Islet of Langerhans (tissue), 1 donor: ENCODE results near the gene SIAH1.
"Not testable (repeated sequence)": the region's sequence is repeated elsewhere in the genome, so short reads cannot be mapped to it uniquely, and the experiment has no call there.

Experiments
- FAIRE-seq: peaks from one replicate; lab custom pipeline; 2011; peaks lifted over from hg19 to GRCh38; lab: Jason Lieb, UNC

SIAH1 gene, protein sequence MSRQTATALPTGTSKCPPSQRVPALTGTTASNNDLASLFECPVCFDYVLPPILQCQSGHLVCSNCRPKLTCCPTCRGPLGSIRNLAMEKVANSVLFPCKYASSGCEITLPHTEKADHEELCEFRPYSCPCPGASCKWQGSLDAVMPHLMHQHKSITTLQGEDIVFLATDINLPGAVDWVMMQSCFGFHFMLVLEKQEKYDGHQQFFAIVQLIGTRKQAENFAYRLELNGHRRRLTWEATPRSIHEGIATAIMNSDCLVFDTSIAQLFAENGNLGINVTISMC

DNA sequence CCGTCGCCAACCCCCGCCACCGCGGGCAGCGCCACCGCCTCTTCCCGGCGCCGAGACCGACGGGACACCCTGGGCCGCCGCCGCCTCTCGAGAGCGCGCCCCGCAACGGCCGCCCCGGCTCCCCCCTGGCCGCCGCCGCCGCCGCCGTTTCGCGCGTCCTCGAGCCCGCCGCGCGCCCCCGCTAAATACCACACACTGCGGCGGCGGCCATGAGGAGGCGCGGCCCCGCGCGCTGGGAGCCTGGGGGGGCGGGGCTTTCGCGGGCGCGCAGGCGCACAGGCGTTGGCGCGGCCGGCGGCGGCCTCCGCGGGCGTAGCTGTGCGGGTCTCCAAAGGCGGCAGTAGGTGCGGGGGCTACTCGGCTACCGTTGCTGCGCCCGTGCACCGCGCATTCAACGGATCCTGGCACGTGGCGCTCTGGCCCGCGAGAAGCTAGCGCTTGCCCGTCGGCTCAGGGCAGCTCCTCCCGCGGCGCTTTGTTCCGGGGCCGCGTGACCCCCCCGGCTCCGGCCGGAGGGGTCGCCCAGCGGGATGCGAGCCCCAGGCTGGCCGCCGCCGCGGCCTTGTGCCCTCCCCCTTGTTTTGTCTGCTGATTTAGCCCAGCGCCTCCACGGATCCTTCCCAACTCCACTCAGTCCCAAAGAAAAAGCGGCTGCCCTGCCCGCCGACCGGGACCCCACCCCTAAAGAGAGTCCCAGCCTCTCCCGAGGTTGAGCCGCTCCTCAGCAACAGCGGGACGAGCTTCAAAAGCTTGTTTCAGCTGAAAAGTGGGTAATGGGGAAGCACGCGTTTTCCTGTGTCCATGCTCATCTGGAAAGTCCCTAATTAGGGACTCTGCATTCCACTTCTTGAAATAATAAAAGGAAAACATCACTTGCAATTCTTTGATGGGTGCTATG lies at the start of gene SIAH1:
SIAH1 (minus strand) TSS at position 161 of the 898 bp plus-strand sequence. CDS start 22,985 bp downstream, outside the sequence.
- FAIRE-seq: no peak

DNA sequence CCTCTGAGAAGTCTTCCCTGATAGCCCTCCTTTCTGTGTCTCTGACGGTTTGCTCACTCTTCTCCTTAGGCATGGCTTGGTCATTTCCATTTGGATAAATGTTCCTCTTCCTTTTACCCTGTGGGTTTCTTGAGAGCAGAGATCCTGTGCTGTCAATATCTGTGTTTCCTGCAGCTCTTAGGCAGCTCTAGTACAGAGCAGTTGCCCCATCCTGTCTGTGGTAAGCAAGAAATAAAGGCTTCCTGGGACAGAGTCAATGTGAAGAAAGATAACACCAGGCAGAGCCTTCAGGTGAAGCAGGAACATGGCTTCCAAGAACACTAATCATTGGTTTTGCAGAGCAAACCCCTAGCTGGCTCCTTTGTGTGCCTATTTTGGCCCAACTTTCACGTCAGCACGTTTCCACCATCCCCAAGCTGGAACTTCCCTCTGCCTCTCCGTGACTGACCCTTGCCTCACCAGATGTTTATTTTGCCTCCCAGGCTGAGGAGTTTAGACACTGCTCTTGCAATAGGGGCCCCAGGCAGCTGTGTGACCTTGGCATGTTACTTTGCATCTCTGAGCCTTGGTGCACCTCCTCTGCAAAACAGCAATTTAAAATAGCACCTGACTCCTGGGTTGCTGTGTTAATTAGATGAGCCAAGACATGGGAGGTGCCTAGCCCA lies 49.6 kb upstream of the SIAH1 start:
- no peak for FAIRE-seq

DNA sequence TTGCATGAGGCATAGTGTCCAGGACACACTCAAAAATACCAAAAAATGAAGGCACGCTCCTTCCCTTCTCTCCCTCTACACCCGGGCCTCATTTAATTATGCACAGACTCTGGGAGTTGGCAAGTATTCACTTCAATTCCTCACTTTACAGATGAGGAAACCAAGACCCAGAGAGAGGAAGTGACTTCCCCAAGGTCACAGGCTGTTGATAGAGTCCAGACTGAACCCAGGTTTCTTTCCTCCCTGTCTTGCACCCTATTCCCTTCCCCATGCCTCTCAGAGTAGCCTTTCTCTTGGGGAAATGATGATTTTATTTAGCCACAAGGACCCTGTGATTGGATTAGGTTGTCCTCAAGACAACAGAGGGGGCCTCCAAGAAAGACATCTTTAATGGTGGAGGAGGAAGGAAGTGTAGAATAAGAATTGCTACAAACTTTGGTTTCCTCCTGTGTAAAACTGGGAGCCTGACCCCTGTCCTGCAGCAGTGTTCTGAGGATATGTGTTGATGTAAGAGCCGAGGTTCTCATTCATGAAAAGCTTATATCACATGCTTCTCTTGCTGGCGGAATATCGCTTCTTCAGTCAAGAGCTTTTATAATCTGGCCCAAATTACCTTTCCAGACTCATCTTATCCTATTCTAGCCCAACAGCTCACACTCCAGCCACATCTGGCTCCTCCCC lies 48.8 kb upstream of the SIAH1 start:
- no peak for FAIRE-seq

DNA sequence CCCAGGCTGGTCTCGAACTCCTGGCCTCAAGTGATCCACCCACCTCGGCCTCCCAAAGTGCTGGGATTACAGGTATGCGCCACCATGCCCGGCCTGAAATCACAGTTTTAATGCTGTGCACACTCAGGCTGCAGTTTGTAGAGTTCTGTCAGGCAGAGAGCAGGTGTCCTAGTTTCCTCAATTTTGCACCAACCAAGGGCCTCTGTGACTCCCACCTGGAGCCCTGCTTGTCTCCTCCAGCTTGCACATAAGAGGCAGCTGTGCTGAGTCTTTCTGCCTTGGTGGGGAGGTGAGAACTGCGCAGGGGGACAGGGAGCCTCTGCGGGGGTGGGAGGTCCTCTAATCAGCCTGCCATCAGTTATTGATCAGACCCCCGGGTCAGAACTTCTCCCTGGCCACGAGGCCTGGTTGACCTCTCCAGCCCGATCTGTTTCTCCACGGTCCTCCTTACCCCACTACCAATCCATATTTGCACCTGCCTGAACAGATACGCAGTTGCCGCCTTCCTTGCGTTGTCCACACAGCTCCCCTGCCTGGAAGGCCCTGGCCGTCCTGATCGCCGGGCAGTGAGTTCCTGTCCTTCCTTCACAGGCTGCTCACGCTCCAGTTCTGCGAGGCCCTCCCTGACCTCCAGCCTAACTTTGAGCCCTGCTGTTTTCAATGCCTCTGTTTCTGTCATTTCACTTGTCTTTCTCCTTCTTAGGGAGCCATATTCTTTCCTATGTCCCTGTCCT lies 48.1 kb upstream of the SIAH1 start:
- no peak for FAIRE-seq

DNA sequence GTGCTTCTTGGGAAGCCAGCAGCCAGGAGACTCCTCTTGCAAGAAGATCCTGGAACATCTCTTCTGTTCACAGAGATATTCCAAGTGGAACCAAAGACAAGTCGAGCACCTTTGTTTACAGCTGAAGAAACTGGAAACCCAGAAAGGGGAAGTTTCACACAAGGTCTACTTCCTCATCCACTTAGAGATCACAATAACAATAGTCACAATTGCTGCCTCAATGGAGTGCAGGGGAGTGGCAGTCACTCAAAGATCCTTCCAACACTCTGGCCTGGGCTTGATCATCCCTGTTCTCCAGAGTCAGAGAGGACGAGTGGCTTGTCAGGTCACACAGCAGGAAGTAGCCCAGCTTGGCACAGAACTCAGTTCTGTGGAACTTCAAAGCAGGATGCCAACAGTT lies 46.9 kb upstream of the SIAH1 start:
- no peak for FAIRE-seq

DNA sequence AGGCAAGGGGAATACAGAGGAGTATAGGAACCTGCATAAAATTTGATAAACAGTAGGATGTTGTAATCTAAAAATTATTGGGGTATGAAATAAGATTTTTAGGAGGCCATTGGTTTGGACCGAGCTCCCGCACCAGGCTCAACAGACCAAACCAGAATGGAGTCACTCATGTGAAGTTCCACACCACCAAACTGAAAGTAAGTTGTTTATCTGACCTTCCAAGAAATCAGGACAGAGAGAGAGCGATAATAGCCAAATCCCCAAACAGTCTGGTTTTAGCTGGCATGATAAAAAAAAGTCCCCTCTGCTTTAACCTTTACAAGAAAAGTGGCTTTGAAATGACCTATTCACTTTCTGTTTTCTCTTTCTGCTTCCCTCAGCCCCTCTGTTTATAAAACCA lies 45.7 kb upstream of the SIAH1 start:
- FAIRE-seq: no peak

DNA sequence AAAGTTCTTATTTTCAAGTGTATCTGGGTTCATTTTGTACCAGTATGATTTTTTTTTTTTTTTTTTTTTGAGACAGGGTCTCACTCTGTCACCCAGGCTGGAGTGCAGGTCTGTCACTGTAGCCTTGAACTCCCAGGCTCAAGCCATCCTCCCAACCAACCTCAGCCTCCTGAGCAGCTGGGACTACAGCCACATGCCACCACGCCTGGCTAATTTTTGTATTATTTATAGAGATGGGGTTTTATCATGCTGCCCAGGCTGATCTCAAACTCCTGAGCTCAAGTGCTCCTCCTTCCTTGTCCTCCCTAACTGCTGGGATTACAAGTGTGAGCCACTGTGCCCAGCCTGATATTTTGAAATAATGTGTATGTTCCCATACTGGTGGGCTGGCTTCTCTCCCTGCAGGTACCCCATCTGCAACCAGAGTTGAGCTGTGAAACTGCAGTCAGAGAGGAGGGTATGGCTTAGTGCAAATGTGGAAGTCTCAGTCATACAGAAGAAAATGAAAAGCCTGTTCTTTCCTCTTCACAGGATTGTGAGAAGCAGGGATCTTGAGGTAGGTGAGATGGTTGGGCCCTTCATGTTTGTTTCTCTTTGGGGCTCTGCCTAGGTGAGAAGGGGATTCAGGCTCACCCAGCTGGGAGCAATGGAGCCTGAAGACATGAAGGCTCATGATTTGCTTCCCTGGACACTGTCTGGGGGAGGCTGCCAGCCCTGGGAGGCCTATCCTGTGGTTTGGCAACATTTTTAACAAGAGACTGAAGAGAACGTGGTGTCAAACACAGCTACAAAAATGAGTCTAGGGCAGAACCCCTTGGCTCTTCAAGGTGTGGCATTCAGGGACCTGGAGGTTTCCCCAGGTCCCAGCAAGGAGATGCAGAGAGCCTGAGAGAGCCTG lies 41.3 kb upstream of the SIAH1 start:
- FAIRE-seq: no peak

DNA sequence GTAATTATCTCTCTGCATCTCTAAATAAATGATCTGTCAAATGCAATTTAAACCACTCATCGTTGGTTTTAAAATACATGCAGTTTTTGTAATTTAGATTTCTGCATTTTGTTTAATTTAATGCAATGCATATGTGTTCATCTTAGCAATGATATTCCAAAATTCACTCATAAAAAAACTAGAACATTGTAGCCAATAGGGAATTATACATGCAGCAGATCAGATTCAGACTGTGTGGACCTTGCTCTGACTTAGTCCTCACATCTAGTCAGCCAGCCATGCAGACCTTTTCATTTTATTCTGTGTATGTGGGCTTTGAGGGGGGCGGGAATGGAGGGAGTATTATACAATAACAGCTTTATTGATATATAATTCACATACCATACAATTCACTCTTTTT lies 37.3 kb upstream of the SIAH1 start:
- FAIRE-seq: no peak

DNA sequence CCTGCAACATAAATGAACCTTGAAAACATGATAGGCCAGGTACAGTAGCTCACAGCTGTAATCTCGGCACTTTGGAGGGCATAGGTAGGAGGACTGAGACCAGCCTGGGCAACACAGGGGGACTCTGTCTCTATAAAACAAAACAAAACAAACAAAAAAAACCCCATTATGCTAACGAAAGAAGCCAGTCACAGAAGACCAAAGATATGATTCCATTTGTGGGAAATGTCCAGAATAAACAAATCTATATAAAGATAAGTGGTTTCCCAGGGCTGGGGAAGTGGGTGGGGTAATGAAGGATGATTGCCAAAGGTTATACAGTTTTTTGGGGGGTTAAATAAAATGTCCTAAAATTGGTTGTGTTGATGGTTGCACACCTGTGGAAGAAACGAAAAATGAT lies 36.5 kb upstream of the SIAH1 start:
- FAIRE-seq: no peak

DNA sequence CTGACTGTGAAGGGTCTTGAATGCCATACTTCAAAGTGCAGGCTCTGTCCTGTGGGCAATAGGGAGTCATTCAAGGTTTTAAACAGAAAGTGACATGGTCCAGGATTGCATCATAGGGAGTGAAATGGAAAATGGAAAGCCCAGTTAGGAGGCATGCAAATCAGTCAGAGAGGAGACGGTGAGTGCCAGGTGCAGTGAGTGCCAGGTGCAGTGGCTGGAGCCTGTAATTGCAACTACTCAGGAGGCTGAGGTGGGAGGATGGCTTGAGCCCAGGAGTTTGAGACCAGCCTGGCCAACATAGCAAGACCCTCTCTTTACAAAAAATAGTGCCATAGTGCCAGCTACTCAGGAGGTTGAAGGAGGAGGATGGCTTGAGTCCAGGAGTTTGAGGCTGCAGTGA lies 35.2 kb upstream of the SIAH1 start:
- FAIRE-seq: no peak

DNA sequence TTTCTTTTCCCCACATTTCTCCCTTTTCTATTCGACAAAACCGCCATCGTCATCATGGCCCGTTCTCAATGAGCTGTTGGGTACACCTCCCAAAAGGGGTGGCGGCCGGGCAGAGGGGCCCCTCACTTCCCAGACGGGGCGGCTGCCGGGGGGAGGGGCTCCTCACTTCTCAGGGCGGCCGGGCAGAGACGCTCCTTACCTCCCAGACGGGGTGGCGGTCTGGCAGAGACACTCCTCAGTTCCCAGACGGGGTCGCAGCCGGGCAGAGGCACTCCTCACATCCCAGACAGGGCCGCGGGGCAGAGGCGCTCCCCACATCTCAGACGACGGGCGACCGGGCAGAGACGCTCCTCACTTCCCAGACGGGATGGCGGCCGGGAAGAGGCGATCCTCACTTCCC lies 31.4 kb upstream of the SIAH1 start:
- not testable (repeated sequence) for FAIRE-seq

DNA sequence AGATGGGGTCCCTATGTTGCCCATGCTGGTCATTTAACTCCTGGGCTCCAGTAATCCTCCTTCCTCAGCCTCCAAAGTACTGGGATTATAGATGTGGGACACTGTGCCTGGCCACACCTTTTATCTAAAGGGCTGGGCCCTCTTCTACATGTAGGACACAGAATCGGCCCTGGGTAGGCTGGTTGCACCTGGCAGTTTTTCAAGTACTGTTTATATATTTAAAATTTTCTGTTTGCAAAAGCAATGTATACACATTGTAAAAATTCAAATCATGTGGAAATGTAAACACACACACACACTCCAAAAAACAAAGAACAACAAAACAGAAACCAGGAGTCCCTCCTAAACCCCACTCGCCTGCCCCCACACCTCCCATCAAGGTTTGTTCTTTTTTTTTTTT lies 28.1 kb upstream of the SIAH1 start:
- FAIRE-seq: no peak

DNA sequence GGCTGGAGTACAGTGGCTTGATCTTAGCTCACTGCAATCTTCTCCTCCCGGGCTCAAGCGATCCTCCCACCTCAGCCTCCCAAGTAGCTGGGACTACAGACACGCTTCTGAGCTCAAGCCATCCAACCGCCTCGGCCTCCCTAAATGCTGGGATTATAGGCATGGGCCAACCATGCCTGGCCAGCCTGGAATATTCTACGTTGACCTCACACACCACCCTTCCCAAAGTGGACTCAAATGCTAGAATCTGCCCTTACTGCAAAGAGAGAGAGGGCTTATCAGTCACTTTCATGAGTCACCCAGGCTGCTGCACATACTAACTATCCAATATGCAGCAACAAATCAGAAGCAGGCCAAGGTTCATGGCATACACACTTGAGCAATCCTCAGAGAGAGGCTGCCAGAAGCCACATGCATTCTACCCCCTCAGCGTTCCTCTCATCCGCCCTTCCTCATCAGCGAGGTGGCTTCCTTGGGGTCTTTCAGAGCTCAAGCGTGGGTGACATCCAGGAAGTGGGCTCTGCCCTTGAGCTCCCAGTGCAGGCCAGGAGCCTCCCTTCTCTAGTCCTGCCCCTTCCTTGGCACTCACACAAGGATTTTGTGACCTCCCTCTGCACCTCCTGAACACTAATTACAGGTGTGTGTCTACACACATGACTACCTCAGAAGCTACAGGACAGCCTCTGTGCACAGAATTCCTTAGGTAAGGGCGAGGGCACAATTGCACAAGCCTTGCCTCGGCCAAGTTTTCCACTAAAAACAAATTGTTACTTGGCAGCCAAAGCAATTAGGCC lies 24.8 kb upstream of the SIAH1 start:
- no peak for FAIRE-seq

DNA sequence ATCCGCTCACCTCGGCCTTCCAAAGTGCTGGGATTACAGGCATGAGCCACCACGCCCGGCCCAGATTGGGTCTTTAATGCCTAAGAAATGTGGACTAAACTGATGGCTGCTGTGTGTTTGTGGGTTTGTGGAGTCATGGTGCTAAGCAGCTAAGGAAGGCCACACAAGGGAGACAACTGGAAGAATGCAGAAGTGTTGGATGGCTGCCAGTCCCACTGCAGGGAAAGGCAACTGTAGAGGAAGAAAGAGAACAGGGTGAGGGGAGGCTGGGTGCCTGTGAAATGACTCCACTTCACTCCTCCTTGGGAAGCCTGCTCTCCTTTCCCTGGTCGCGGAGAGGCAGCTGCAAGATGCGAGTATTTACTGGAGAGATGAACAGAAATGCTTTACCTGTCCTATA lies 23.5 kb upstream of the SIAH1 start:
- FAIRE-seq: no peak

DNA sequence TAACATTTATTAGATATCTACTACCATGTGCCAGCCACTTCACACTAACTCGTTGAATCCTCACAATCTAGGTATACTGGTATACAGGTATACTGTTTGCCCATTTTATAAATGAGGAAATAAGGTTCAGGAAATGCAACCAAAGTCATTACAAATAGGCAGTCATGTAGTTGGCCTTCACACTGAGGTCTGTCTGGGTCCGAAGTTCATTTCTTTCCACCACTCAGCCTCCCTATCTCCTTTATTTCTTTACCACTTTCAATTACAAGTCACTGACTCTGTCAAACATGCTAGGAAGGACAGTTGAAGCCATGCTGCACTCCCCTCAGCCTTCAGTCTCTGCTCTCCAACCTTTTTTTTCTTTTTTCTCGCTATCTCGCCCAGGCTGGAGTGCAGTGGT lies 20.7 kb upstream of the SIAH1 start:
- no peak for FAIRE-seq

DNA sequence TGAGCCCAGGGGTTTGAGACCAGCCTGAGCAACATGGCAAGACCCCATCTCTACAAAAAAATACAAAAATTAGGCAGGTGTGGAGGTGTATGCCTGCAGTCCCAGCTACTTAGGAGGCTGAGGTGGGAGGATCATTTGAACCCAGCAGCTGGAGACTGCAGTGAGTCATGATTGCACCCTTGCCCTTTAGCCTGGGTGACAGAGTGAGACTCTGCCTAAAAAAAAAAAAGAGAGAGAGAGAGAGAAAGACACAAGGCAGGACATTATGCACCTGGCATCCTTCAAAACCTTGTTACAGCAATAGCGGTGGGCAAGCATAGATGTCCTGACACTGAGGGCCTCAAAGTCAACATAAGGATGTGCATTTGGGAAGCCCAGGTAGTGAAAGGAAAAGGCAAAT lies 19.9 kb upstream of the SIAH1 start:
- no peak for FAIRE-seq

DNA sequence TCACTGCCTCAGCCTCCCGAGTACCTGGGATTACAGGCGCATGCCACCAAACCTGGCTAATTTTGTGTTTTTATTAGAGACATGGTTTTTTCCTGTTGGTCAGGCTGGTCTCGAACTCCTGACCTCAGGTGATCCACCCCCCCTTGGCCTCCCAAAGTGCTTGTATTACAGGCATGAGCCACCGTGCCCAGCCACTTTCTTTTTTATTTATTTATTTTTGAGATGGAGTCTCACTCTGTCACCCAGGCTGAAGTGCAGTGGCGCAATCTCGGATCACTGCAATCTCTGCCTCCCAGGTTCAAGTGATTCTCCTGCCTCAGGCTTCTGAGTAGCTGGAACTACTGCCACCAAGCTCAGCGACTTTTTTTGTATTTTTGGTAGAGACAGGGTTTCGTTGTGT lies 17.3 kb upstream of the SIAH1 start:
- not testable (repeated sequence) for FAIRE-seq

DNA sequence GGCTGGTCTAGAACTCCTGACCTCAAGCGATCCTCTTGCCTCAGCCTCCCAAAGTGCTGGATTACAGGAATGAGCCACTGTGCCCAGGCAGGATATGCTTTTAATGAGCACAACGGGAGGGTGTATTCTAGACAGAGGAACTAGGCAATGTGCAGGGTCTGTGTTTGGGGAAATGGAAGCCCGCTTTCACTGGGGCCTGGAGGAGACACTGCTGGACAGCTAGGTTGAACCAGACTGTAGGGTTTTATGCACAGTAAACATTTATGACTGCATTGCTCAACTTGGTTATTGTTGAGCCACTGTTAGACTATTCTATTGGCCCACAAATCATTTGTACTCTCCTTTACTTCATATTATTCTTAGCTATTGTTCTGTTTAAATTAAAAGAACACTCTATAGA lies 10.2 kb upstream of the SIAH1 start:
- no peak for FAIRE-seq

DNA sequence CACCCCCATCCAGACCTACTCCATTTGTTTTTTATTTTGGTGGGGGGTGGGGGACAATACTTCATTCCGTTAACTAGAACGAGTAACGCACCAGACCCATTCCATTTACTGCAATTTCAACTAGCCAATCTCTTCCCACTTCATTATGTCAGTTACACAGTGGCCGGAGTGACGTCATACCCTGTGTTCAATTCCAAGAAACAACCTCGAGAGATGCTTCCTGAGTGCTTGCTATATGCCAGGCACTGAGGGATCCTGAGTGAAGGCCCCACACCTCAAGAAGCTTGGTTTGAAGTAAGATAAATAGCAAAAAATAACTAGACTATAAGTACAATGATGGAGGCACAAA lies 9.1 kb upstream of the SIAH1 start:
- FAIRE-seq: no peak
